ENCODE results near the gene CDK14.

The CDK14 gene

GRCh38 chr7:90961037-90961725 lies 365.1 kb downstream of the CDK14 start:
- no peak for TF ChIP-seq CEBPB (IDR thresholded peaks at IDR 0.05)
- TF ChIP-seq TCF12 (IDR thresholded peaks at IDR 0.05; ENCODE audit: low read depth), result no peak
- no peak for TF ChIP-seq EGR1 (IDR thresholded peaks at IDR 0.05)
- no peak for TF ChIP-seq USF1 (IDR thresholded peaks at IDR 0.05)
- TF ChIP-seq TAF1 (IDR thresholded peaks at IDR 0.05; ENCODE audit: low read depth), result no peak
- TF ChIP-seq MAX (IDR thresholded peaks at IDR 0.05), result no peak
- no peak for TF ChIP-seq EP300 (IDR thresholded peaks at IDR 0.05; ENCODE audit: borderline replicate concordance)
- TF ChIP-seq ZBTB7A (IDR thresholded peaks at IDR 0.05; ENCODE audit: low read depth), result no peak
- TF ChIP-seq FOXM1 (IDR thresholded peaks at IDR 0.05; ENCODE audit: borderline replicate concordance, low read depth), result no peak
- no peak for TF ChIP-seq RAD21 (IDR thresholded peaks at IDR 0.05; ENCODE audit: low read depth)
- no peak for TF ChIP-seq YY1 (IDR thresholded peaks at IDR 0.05; ENCODE audit: low read depth)
- no peak for TF ChIP-seq REST (IDR thresholded peaks at IDR 0.05; ENCODE audit: low read depth)
- TF ChIP-seq CREB1 (IDR thresholded peaks at IDR 0.05; ENCODE audit: low read depth), result no peak
- no peak for TF ChIP-seq NFIC (IDR thresholded peaks at IDR 0.05)
- TF ChIP-seq TEAD4 (IDR thresholded peaks at IDR 0.05), result no peak

GRCh38 chr7:90965211-90965610 lies 369.1 kb downstream of the CDK14 start:
- TF ChIP-seq CREB1 (IDR thresholded peaks at IDR 0.05; ENCODE audit: low read depth) (no peak), NFIC (IDR thresholded peaks at IDR 0.05) (no peak), MAX (IDR thresholded peaks at IDR 0.05) (no peak), USF1 (IDR thresholded peaks at IDR 0.05) (no peak), YY1 (IDR thresholded peaks at IDR 0.05; ENCODE audit: low read depth) (no peak), ZBTB7A (IDR thresholded peaks at IDR 0.05; ENCODE audit: low read depth) (no peak), TEAD4 (IDR thresholded peaks at IDR 0.05) (no peak), CEBPB (IDR thresholded peaks at IDR 0.05) (no peak), FOXM1 (IDR thresholded peaks at IDR 0.05; ENCODE audit: borderline replicate concordance, low read depth) (no peak), REST (IDR thresholded peaks at IDR 0.05; ENCODE audit: low read depth) (no peak), EP300 (IDR thresholded peaks at IDR 0.05; ENCODE audit: borderline replicate concordance) (no peak), TCF12 (IDR thresholded peaks at IDR 0.05; ENCODE audit: low read depth) (no peak), RAD21 (IDR thresholded peaks at IDR 0.05; ENCODE audit: low read depth) (no peak), TAF1 (IDR thresholded peaks at IDR 0.05; ENCODE audit: low read depth) (no peak)

GRCh38 chr7:90966346-90966745 lies 370.2 kb downstream of the CDK14 start:
- TF ChIP-seq USF1 (IDR thresholded peaks at IDR 0.05) (no peak), EP300 (IDR thresholded peaks at IDR 0.05; ENCODE audit: borderline replicate concordance) (no peak), REST (IDR thresholded peaks at IDR 0.05; ENCODE audit: low read depth) (no peak), TAF1 (IDR thresholded peaks at IDR 0.05; ENCODE audit: low read depth) (no peak), ZBTB7A (IDR thresholded peaks at IDR 0.05; ENCODE audit: low read depth) (no peak), CREB1 (IDR thresholded peaks at IDR 0.05; ENCODE audit: low read depth) (no peak), MAX (IDR thresholded peaks at IDR 0.05) (no peak), FOXM1 (IDR thresholded peaks at IDR 0.05; ENCODE audit: borderline replicate concordance, low read depth) (no peak), TEAD4 (IDR thresholded peaks at IDR 0.05) (no peak), EGR1 (IDR thresholded peaks at IDR 0.05) (no peak), TCF12 (IDR thresholded peaks at IDR 0.05; ENCODE audit: low read depth) (no peak), YY1 (IDR thresholded peaks at IDR 0.05; ENCODE audit: low read depth) (no peak), RAD21 (IDR thresholded peaks at IDR 0.05; ENCODE audit: low read depth) (no peak), CEBPB (IDR thresholded peaks at IDR 0.05) (no peak), NFIC (IDR thresholded peaks at IDR 0.05) (no peak)
